Activated T-cell treated with anti-CD3 and anti-CD28 coated beads for 48 hours (primary cell): Measurements from ENCODE around the gene MEGF10.

Source experiments
- DNase-seq: peaks from one replicate; pipeline ENCODE4 v3.0.0-alpha.2; 2020; ENCODE audit warnings: low read depth

MEGF10 gene

DNA sequence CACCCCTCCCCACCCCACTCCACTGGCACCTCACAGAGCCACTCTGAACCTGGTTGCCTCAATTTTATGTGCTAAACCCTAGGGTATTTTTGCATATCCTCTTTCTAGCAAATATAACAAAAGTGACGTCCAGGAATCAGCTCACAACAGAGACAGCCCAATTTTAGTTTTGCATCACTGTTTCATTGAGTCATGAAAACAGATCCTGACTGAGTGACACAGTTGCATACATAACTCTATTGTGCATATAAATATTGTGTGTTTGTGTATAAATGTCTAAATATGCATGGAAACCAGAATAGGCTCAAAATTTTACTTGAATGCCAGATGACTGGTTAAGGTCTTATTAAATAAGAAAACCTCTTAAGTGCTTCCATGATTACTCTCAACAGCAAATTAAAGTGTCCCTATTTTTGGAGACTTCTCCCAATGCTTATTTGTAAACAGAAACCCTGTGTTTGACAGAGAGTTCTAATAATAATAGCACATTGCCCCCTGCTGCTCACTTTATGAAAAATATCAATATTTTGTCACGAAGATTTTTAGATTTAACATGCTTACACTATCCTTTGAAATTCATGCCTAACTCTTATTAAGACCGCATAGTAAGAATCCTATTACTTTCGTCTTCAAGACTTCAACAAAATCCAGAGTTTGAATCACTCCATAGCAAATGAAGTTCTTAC is 151.3 kb downstream of the MEGF10 start:
- DNase-seq = no peak

DNA sequence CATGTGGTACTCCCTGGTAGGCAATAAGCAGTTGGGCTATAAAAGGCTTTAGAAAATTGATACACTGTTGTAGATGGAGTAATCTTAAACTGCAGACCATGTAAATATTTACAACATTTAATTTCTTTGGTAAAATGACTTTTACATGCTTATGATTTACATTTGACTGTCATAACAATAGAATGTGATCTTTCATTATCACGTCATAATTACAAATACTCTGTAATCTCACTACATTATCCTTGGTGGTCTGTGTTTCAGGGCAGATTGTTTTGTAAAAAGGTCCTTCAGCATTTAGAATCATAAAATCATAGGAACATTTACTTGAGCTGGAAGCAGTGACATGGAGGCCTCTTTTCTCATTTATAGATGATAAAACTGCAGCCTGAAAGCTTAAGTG is 153.6 kb downstream of the MEGF10 start:
- no peak for DNase-seq

DNA sequence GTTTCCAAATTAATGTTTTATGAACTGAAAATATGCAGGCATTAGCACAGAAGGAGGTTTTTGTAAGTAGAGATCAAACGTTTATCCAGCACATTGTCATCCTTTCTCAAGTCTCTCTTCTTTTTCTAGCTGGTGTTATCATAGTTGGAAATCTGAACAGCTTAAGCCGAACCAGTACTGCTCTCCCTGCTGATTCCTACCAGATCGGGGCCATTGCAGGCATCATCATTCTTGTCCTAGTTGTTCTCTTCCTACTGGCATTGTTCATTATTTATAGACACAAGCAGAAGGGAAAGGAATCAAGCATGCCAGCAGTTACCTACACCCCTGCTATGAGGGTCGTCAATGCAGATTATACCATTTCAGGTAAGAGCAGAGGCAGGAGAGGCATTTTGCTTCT is 154.7 kb downstream of the MEGF10 start:
- no peak for DNase-seq

DNA sequence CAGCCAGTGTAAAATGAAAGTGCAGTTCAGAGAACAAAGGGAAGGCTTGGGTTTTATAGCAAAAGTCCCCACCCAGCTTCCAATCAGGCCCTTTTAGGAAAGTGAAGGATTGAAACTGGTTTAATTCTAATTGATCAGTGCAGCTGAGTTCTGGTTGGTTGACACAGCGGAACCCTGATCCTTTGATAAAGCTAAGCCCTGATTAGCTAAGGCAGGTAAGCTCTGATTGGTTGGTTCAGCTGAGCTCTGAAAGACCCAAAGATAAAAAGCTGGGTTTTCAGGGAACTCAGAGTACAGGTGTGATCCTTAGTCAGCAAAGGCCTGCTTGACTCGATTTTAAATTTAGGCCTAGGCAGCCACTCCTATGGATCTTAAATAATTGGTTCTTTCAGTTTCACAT is 156.0 kb downstream of the MEGF10 start:
- no peak for DNase-seq

DNA sequence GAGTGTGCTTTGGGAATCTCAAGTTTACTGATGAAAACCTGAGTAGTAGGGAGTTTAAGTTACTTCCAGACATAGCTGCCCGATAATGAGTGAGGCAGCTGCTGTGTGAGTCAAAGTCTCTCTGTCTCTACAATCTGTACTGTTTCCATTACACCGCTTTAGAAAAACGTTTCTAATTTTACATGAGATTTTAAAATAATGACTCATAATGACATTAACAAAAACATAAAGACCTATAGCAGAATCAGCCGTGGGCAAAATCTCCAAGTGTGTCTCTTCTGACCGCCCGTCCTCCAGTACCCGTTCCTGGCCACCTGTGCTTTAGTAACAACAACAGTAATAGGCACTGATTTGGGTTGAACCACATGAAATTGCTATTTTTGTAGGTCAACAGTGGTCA is 157.2 kb downstream of the MEGF10 start:
- no peak for DNase-seq

DNA sequence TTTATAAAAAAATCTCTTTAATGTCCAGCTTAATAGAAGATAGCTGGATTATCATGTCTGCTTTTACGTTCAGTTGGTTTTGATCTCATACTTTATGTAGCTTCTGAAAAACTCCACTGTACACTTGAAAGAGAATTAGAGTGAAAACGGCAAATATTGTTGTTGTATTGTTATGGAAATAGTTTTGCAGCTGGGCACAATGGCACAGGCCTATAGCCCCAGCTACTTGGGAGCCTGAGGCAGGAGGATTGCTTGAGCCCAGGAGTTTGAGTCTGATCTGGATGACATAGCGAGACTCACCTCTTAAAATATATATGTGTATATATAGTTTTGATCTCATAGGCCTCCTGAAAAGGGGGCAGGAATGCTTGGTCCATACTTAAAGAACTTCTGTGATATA is 159.4 kb downstream of the MEGF10 start:
- no peak for DNase-seq

DNA sequence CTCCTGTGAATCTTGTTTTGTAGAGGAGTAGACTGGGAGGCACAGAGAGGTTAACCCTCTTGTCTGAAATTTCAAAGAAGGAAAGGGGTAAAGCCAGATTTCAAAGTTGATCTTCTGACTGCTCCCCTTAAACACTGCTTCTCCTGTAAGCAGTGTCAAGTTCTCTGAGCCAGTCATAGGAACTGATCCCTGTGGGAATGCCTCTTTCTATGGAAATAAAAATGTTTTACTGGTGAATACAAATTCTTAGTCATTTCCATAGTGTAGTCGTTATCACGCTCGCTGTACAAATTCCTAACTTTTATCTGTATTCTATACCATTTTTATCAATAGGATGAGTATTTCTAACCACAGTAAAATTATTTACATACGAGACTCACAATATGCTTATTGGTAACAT is 160.5 kb downstream of the MEGF10 start:
- no peak for DNase-seq

DNA sequence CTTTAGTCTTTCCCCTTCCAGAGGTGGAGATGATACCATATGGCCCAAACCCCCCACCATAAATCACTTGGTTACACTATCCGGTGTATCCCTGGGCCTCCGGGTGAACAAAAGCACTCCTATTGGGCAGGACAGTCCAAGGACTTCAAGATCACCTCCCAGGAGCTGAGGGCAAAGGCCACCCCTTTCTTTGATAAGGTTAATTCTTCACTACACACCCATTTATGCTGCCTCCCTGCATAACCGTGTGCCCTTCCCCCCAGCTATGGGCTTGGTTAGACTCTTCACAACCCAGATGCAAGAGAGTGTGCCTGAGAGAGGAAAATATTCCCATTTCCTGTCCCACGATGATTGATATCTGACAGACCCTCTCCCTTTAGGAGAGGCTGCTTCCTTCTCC is 162.0 kb downstream of the MEGF10 start:
- DNase-seq = no peak

DNA sequence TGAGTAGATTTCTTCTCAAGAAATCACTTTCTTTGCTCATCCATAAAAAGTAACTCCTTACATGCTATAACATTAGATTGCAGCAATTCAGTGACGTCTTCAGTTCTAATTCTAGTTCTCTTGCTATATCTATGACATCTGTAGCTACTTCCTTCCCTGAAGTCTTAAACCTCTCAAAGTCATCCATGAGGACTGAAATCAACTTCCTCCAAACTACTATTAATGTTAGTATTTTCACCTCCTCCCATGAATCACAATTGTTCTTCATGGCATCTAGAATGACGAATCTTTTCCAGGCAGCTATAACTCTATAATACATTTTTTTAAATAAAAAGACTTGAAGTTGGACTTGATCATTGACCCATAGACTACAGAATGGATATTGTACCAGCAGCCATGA is 180.6 kb downstream of the MEGF10 start:
- DNase-seq = no peak

DNA sequence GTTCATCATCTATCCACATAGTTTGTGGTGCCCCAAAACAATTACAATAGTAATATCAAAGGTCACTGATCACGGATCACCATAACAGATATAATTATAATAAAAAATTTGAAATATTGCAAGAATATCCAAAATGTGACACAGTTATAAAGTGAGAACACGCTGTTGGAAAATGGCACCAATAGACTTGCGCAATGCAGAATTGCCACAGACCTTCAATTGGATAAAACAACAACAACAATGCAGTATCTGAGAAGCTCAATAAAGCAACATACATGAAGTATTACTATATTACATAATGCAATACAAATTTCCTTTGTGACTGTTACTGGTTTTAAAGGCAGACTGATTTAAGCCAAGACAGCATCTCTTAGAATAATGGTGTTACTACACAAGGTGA is 182.1 kb downstream of the MEGF10 start:
- DNase-seq = no peak

DNA sequence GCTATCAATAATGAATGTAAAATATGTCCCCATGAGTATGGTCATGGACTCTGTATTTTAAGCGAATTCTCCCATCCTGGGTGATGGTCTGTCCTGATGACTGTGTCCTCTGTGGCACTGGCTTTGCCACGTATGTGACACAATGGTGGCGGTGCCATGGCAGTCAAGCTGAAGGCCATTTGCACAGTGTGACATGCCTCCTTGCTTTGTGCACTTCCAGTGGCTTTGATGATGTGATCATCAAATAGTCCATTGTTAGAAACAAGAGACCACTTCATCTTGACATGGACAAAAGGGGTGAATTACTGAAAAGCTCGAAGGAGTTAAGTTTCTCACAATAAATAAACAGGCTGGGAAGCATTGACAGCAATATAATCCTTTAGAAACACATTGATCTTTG is 195.9 kb downstream of the MEGF10 start:
- DNase-seq = no peak

DNA sequence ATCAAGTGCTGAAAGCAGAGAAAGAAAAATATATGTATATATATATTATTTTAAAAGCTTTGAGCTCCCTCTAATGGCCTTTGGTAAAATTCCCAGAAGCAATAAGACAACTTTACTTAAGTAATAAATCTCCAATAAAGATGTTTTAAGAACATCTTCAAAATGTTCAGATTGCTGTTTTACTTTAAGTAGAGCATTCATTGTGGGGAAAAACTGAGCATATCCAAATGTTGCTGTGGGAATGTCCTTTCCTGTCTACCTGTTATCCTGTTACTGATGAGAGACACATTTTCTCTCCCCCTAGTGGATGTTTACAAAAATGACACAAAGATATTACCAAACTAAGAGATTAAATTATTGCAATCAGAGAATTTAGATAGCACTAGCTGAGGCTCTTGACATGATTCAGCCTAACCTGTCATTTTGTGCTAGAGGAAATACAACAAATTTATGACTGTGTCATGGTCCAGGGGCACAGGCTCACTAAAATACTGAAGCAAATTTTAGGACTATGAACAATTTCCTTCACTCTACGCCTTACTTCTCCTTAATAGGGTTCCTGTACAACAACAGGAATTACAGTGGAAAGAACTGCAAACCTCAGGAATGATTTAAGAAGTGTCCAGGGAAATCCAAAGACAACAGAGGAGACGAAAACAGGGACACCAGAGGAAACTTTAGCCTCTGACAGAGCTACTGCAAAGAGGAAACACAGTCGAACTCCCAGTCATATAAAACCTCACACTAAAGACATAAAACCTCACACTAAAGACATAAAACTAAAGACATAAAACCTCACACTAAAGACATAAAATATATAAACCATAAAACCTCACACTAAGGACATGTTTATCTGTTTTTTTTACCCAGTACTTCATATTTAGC is 202.5 kb downstream of the MEGF10 start:
- no peak for DNase-seq

DNA sequence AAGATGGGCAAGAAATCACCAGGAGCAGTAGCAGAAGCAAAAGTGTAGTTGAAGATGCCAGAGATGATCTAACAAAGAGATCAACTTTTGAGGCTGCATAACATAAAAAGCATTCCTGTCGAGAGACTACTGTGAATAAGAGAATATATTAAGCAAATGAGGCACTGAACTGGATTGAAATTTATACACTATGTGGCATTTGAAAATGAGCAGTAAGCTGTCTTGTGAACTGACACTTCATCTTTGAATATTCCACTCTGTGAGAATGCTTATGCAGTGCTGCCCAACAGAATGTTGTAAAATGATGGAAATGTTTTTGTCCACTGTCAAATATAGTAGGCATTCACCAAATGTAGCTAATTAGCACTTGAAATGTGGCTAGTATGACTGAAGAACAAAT is 208.0 kb downstream of the MEGF10 start:
- DNase-seq = no peak

DNA sequence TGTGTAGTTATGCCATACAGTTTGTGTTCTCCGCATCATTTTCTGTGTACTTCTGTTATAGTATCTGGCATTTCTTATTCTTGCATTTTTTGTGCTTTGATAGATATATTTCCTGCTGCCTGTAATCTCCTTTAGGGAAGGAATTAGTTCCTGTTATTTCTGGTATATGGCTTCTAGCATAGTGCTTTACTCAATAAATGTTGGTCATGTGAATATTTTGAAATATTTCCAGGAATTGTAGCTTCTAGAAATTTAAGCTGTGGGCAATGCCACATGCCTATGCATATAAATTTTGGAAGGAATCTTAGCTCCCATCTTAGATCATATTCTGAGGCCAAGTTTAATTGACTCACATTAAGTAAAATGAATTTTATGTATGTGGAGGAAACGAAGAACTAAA is 215.3 kb downstream of the MEGF10 start:
- no peak for DNase-seq

DNA sequence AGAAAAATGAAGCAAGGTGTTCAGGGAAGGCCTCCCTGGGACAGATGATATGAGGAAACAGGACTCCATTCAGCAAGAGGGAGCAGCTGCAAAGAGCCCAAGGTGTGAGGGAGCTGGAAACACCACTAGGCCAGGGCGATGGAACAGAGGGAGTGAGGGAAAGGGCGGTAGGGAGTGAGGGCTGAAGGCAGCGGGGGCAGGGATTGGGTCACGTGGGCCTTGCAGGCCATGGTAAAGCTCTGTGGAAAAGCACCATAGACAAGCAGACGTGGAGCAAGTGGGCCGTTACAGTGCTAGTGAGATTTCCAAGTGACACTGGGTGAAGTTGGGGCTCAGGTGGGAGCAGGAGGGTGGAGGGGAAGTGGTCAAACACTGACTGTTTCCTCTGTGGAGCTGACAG is 216.0 kb downstream of the MEGF10 start:
- no peak for DNase-seq

DNA sequence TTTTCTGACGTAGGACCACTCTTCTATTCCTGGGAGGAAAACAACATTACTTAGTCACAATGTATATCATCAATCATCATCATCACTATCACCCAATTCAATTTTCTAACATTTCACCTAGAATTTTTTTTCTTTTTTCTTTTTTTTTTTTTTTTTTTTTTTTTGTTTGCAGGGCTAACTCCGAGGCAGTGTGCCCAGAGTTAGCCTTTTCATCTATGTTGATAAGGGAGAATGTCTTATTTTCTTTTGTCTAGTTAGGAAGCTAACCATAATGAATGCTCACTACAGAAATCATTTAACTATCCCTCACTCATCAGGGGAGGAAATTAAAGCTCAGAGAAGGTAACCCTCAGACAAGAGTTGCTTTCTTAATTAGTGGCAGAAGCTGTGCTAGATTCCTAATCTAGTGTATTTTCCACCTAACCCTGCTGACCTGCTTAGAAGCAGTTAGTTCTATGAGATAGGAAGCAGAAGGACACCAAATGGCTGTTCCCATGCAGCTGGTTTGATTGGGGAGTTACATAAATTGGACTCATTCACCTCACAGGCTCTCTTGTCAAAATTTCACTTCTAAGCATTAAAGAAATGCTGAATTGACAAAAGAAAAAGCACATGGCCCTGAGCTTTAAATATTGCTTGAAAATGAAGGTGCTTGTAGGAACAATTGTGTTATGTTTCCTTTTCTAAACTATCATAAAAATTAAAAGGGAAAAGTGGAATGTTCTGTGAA is 218.2 kb downstream of the MEGF10 start:
- DNase-seq = no peak
